Activated T-helper 17 cell treated with anti-CD3 and anti-CD28 coated beads, Interleukin-2, amount 50 U/mL, for 72 hours (primary cell): ENCODE results near the gene KRTAP12-1. TPM values are rescaled to one million over a fixed set of nuclear protein-coding genes. Genes with fewer than 3 reads are reported as not detected.
"Not testable (repeated sequence)": the region's sequence is repeated elsewhere in the genome, so short reads cannot be mapped to it uniquely, and the experiment has no call there.

Experiments used
- ATAC-seq: fragments of 150-1000 bp; cut with Tn5 transposase; replicated peaks from 2 replicates; pipeline ENCODE4 v1.10.0; 2021; ENCODE audit warnings: mild to moderate bottlenecking, moderate library complexity
- H3K27ac Mint-ChIP-seq: one replicate; pipeline ENCODE4 v1.8.0; 2022; ENCODE audit warnings: mixed read lengths
- H3K27me3 Mint-ChIP-seq: one replicate; pipeline ENCODE4 v1.8.0; 2022; ENCODE audit warnings: mixed read lengths
- H3K36me3 Mint-ChIP-seq: one replicate; pipeline ENCODE4 v1.8.0; 2022; ENCODE audit warnings: low read depth, mild to moderate bottlenecking, mixed read lengths
- H3K4me1 Mint-ChIP-seq: one replicate; pipeline ENCODE4 v1.8.0; 2022; ENCODE audit warnings: mixed read lengths
- H3K4me3 Mint-ChIP-seq: one replicate; pipeline ENCODE4 v1.8.0; 2022; ENCODE audit warnings: mild to moderate bottlenecking, mixed read lengths
- H3K9me3 Mint-ChIP-seq: one replicate; pipeline ENCODE4 v1.8.0; 2022; ENCODE audit warnings: mixed read lengths
- total RNA-seq, 2 donors: library from RNA; stranded (reverse); gene quantifications; one replicate each; pipeline ENCODE4 v1.2.3, GENCODE V29; 2022

KRTAP12-1 gene
- total RNA-seq, 2 donors from 2014 or later, result not detected

GRCh38 chr21:44697172-44697810 is 15.3 kb upstream of the KRTAP12-1 start, which contains the start of gene KRTAP10-12:
Gene KRTAP10-12, plus strand, starts transcription at chr21:44697172. Its CDS starts 30 bp downstream, at chr21:44697202.
- not testable (repeated sequence) for H3K27ac Mint-ChIP-seq, H3K4me3 Mint-ChIP-seq
- H3K27me3 Mint-ChIP-seq, result peaks cover 41% of the 10 kb centered on the region

GRCh38 chr21:44696572-44696971 is 14.6 kb upstream of the KRTAP12-1 start:
- peaks cover 36% of the 10 kb centered on the region for H3K27me3 Mint-ChIP-seq

More at GRCh38 chr21:44697172-44697810, 15.3 kb upstream of the KRTAP12-1 start, which contains the start of gene KRTAP10-12:
- not testable (repeated sequence) for H3K36me3 Mint-ChIP-seq, ATAC-seq, H3K4me1 Mint-ChIP-seq, H3K9me3 Mint-ChIP-seq

GRCh38 chr21:44695641-44696040 is 13.7 kb upstream of the KRTAP12-1 start:
- peaks cover 7% of the 10 kb centered on the region for H3K4me1 Mint-ChIP-seq
- H3K36me3 Mint-ChIP-seq, result no peaks in the 10 kb centered on the region
- no peaks in the 10 kb centered on the region for H3K9me3 Mint-ChIP-seq
- no peak for ATAC-seq
- H3K27me3 Mint-ChIP-seq, result peaks cover 29% of the 10 kb centered on the region
- no peak overlapping the region for H3K27ac Mint-ChIP-seq
- no peak overlapping the region for H3K4me3 Mint-ChIP-seq

More at GRCh38 chr21:44696572-44696971, 14.6 kb upstream of the KRTAP12-1 start:
- ATAC-seq, result no peak
- Mint-ChIP-seq H3K27ac (no peak overlapping the region), H3K9me3 (no peaks in the 10 kb centered on the region), H3K4me3 (no peak overlapping the region), H3K4me1 (peaks cover 7% of the 10 kb centered on the region), H3K36me3 (no peaks in the 10 kb centered on the region)

GRCh38 chr21:44695184-44695583 is 13.2 kb upstream of the KRTAP12-1 start:
- Mint-ChIP-seq H3K4me1 (peaks cover 7% of the 10 kb centered on the region), H3K27me3 (peaks cover 29% of the 10 kb centered on the region), H3K9me3 (no peaks in the 10 kb centered on the region), H3K4me3 (no peak overlapping the region), H3K36me3 (no peaks in the 10 kb centered on the region), H3K27ac (no peak overlapping the region)
- ATAC-seq, result no peak

- Mint-ChIP-seq H3K4me3 (no peak overlapping the region), H3K27ac (no peak overlapping the region), H3K36me3 (no peaks in the 10 kb centered on the region), H3K9me3 (no peaks in the 10 kb centered on the region), H3K4me1 (peaks cover 7% of the 10 kb centered on the region), H3K27me3 (peaks cover 26% of the 10 kb centered on the region)
- no peak for ATAC-seq
These were observed 12.8 kb upstream of the KRTAP12-1 start for GRCh38 chr21:44694776-44695175.

- H3K27me3 Mint-ChIP-seq, result peaks cover 12% of the 10 kb centered on the region
- H3K9me3 Mint-ChIP-seq, result no peaks in the 10 kb centered on the region
- no peak overlapping the region for H3K27ac Mint-ChIP-seq
- H3K36me3 Mint-ChIP-seq, result no peaks in the 10 kb centered on the region
- no peak overlapping the region for H3K4me3 Mint-ChIP-seq
- peaks cover 2% of the 10 kb centered on the region for H3K4me1 Mint-ChIP-seq
- ATAC-seq, result no peak
These were observed 11.0 kb upstream of the KRTAP12-1 start for GRCh38 chr21:44692798-44693512.

GRCh38 chr21:44691686-44692085 is 9.7 kb upstream of the KRTAP12-1 start:
- Mint-ChIP-seq H3K36me3 (no peaks in the 10 kb centered on the region), H3K27me3 (peaks cover 3% of the 10 kb centered on the region), H3K27ac (no peak overlapping the region)

GRCh38 chr21:44689740-44690139 is 7.8 kb upstream of the KRTAP12-1 start:
- H3K36me3 Mint-ChIP-seq, H3K27ac Mint-ChIP-seq, H3K9me3 Mint-ChIP-seq, H3K4me1 Mint-ChIP-seq, H3K4me3 Mint-ChIP-seq, ATAC-seq: not testable (repeated sequence)
- peaks cover 10% of the 10 kb centered on the region for H3K27me3 Mint-ChIP-seq

More at GRCh38 chr21:44691686-44692085, 9.7 kb upstream of the KRTAP12-1 start:
- Mint-ChIP-seq H3K9me3 (no peaks in the 10 kb centered on the region), H3K4me1 (no peaks in the 10 kb centered on the region), H3K4me3 (no peak overlapping the region)
- no peak for ATAC-seq

- Mint-ChIP-seq H3K4me3 (no peak overlapping the region), H3K27ac (no peak overlapping the region), H3K36me3 (no peaks in the 10 kb centered on the region), H3K4me1 (peaks cover 7% of the 10 kb centered on the region), H3K27me3 (peaks cover 10% of the 10 kb centered on the region), H3K9me3 (no peaks in the 10 kb centered on the region)
- ATAC-seq, result no peak
These were observed 5.7 kb upstream of the KRTAP12-1 start for GRCh38 chr21:44687671-44688070.

GRCh38 chr21:44686843-44687561 is 5.0 kb upstream of the KRTAP12-1 start:
- Mint-ChIP-seq H3K9me3 (no peaks in the 10 kb centered on the region), H3K27ac (no peak overlapping the region), H3K4me1 (peaks cover 7% of the 10 kb centered on the region), H3K27me3 (peaks cover 10% of the 10 kb centered on the region), H3K4me3 (no peak overlapping the region), H3K36me3 (no peaks in the 10 kb centered on the region)
- no peak for ATAC-seq

GRCh38 chr21:44686000-44686781 is 4.2 kb upstream of the KRTAP12-1 start:
- H3K27ac Mint-ChIP-seq, result no peak overlapping the region
- no peaks in the 10 kb centered on the region for H3K36me3 Mint-ChIP-seq
- H3K9me3 Mint-ChIP-seq, result no peaks in the 10 kb centered on the region
- ATAC-seq, result no peak
- peaks cover 7% of the 10 kb centered on the region for H3K4me1 Mint-ChIP-seq
- H3K27me3 Mint-ChIP-seq, result peaks cover 10% of the 10 kb centered on the region
- H3K4me3 Mint-ChIP-seq, result no peak overlapping the region

GRCh38 chr21:44685050-44685449 is 3.1 kb upstream of the KRTAP12-1 start:
- H3K27me3 Mint-ChIP-seq, result peaks cover 10% of the 10 kb centered on the region
- not testable (repeated sequence) for H3K27ac Mint-ChIP-seq, H3K4me3 Mint-ChIP-seq, H3K36me3 Mint-ChIP-seq, ATAC-seq, H3K9me3 Mint-ChIP-seq, H3K4me1 Mint-ChIP-seq

GRCh38 chr21:44684483-44684882 is 2.5 kb upstream of the KRTAP12-1 start:
- H3K9me3 Mint-ChIP-seq, result no peaks in the 10 kb centered on the region
- H3K4me3 Mint-ChIP-seq, result no peak overlapping the region
- no peak for ATAC-seq
- H3K27me3 Mint-ChIP-seq, result peaks cover 10% of the 10 kb centered on the region
- no peak overlapping the region for H3K27ac Mint-ChIP-seq
- peaks cover 7% of the 10 kb centered on the region for H3K4me1 Mint-ChIP-seq
- H3K36me3 Mint-ChIP-seq, result no peaks in the 10 kb centered on the region

- ATAC-seq, result no peak
- peaks cover 10% of the 10 kb centered on the region for H3K27me3 Mint-ChIP-seq
- H3K27ac Mint-ChIP-seq, result no peak overlapping the region
- H3K4me3 Mint-ChIP-seq, result no peak overlapping the region
- no peaks in the 10 kb centered on the region for H3K36me3 Mint-ChIP-seq
- H3K4me1 Mint-ChIP-seq, result peaks cover 7% of the 10 kb centered on the region
- H3K9me3 Mint-ChIP-seq, result no peaks in the 10 kb centered on the region
These were observed 2.1 kb upstream of the KRTAP12-1 start for GRCh38 chr21:44684077-44684476.
